Measurements from ENCODE around the gene LHPP.

Gene LHPP

GRCh38 chr10:124622866-124623536, 161.4 kb downstream of the LHPP start:
- no peaks in the 10 kb centered on the region for H3K9me3 ChIP-seq (ENCODE audit: control insufficient read depth in 5 of 5, low read length in 5 of 5)
- H3K36me3 ChIP-seq (ENCODE audit: control insufficient read depth in 5 of 5, insufficient read depth in 5 of 5, low read length in 5 of 5), result peaks cover 0 to 53% (median 18%) of the 10 kb centered on the region in 5 donors
- H3K9ac ChIP-seq (ENCODE audit: low read length in 5 of 5), result no peak overlapping the region
- H3K27me3 ChIP-seq (ENCODE audit: control insufficient read depth in 5 of 5, insufficient read depth in 4 of 5, low read length in 5 of 5), result no peaks in the 10 kb centered on the region
- H3K4me3 ChIP-seq (ENCODE audit: low read depth in 1 of 5, low read length in 5 of 5), result no peak overlapping the region
- H3K4me1 ChIP-seq (ENCODE audit: control insufficient read depth in 5 of 5, insufficient read depth in 5 of 5, low read length in 5 of 5), result peaks cover 6 to 42% (median 37%) of the 10 kb centered on the region in 5 donors
- no peak overlapping the region for H3K27ac ChIP-seq (ENCODE audit: low read depth, low read length)

DNA sequence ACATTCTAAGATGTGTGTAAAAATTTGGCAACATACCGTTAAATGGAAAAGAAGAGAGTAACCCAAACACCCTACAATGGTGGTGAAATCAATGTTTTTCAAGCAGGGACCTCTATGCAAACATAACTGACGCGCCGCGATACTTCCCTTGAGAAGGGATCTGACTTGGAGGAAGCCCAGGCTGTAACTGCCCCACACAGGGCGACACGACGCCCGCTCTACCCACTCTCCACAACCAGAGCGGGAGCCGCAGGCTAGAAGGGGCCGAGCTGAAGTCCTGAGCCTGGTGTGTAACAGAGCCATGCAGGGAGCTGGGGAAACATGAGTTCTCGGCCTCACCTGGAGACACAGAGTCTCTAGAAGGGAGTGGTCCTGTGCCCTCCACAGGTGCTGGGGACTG, 162.4 kb downstream of the LHPP start:
- Histone ChIP-seq H3K27ac (ENCODE audit: low read depth, low read length) (no peak overlapping the region), H3K4me3 (ENCODE audit: low read depth in 1 of 5, low read length in 5 of 5) (no peak overlapping the region), H3K9me3 (ENCODE audit: control insufficient read depth in 5 of 5, low read length in 5 of 5) (no peaks in the 10 kb centered on the region), H3K9ac (ENCODE audit: low read length in 5 of 5) (no peak overlapping the region), H3K36me3 (ENCODE audit: control insufficient read depth in 5 of 5, insufficient read depth in 5 of 5, low read length in 5 of 5) (peaks cover 0 to 44% (median 15%) of the 10 kb centered on the region in 5 donors), H3K4me1 (ENCODE audit: control insufficient read depth in 5 of 5, insufficient read depth in 5 of 5, low read length in 5 of 5) (peaks cover 14 to 49% (median 39%) of the 10 kb centered on the region in 5 donors), H3K27me3 (ENCODE audit: control insufficient read depth in 5 of 5, insufficient read depth in 4 of 5, low read length in 5 of 5) (no peaks in the 10 kb centered on the region)

DNA sequence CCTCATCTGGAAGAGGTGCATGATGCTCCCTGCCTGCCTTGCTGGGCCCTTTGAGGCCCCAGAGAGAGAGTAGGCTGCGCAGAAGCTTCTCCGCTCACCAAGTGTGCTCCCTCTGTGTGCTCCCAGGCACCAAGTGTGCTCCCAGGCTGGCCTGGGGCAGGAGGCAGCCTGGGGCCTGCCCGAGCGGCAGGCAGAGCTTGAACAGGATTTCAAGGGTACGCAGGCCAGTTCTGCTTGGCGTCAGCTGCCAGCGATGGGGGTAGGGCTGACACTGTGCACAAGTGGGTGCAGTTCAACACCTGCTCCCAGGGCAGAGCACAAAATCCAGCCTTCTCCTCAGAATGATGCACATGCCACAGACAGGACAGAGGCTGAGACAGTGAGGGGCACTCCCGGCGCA, 162.8 kb downstream of the LHPP start:
- Histone ChIP-seq H3K27ac (ENCODE audit: low read depth, low read length) (no peak overlapping the region), H3K4me1 (ENCODE audit: control insufficient read depth in 5 of 5, insufficient read depth in 5 of 5, low read length in 5 of 5) (peaks cover 17 to 52% (median 42%) of the 10 kb centered on the region in 5 donors), H3K9ac (ENCODE audit: low read length in 5 of 5) (no peak overlapping the region), H3K9me3 (ENCODE audit: control insufficient read depth in 5 of 5, low read length in 5 of 5) (no peaks in the 10 kb centered on the region), H3K27me3 (ENCODE audit: control insufficient read depth in 5 of 5, insufficient read depth in 4 of 5, low read length in 5 of 5) (no peaks in the 10 kb centered on the region), H3K36me3 (ENCODE audit: control insufficient read depth in 5 of 5, insufficient read depth in 5 of 5, low read length in 5 of 5) (peaks cover 0 to 42% (median 15%) of the 10 kb centered on the region in 5 donors), H3K4me3 (ENCODE audit: low read depth in 1 of 5, low read length in 5 of 5) (no peak overlapping the region)

GRCh38 chr10:124624895-124625294, 163.3 kb downstream of the LHPP start:
- no peaks in the 10 kb centered on the region for H3K9me3 ChIP-seq (ENCODE audit: control insufficient read depth in 5 of 5, low read length in 5 of 5)
- H3K9ac ChIP-seq (ENCODE audit: low read length in 5 of 5), result no peak overlapping the region
- no peak overlapping the region for H3K4me3 ChIP-seq (ENCODE audit: low read depth in 1 of 5, low read length in 5 of 5)
- peaks cover 17 to 56% (median 43%) of the 10 kb centered on the region in 5 donors for H3K4me1 ChIP-seq (ENCODE audit: control insufficient read depth in 5 of 5, insufficient read depth in 5 of 5, low read length in 5 of 5)
- H3K36me3 ChIP-seq (ENCODE audit: control insufficient read depth in 5 of 5, insufficient read depth in 5 of 5, low read length in 5 of 5), result peaks cover 0 to 42% (median 15%) of the 10 kb centered on the region in 5 donors
- no peak overlapping the region for H3K27ac ChIP-seq (ENCODE audit: low read depth, low read length)
- H3K27me3 ChIP-seq (ENCODE audit: control insufficient read depth in 5 of 5, insufficient read depth in 4 of 5, low read length in 5 of 5), result no peaks in the 10 kb centered on the region

- Histone ChIP-seq H3K4me3 (ENCODE audit: low read depth in 1 of 5, low read length in 5 of 5) (no peak overlapping the region), H3K4me1 (ENCODE audit: control insufficient read depth in 5 of 5, insufficient read depth in 5 of 5, low read length in 5 of 5) (peaks cover 17 to 65% (median 53%) of the 10 kb centered on the region in 5 donors), H3K27ac (ENCODE audit: low read depth, low read length) (peak overlapping the region; percentile 37), H3K27me3 (ENCODE audit: control insufficient read depth in 5 of 5, insufficient read depth in 4 of 5, low read length in 5 of 5) (no peaks in the 10 kb centered on the region), H3K9ac (ENCODE audit: low read length in 5 of 5) (no peak overlapping the region), H3K36me3 (ENCODE audit: control insufficient read depth in 5 of 5, insufficient read depth in 5 of 5, low read length in 5 of 5) (peaks cover 0 to 36% (median 15%) of the 10 kb centered on the region in 5 donors), H3K9me3 (ENCODE audit: control insufficient read depth in 5 of 5, low read length in 5 of 5) (no peaks in the 10 kb centered on the region)
Observed at GRCh38 chr10:124625831-124626238, 164.2 kb downstream of the LHPP start.

- Histone ChIP-seq H3K36me3 (ENCODE audit: control insufficient read depth in 5 of 5, insufficient read depth in 5 of 5, low read length in 5 of 5) (peaks cover 0 to 25% (median 12%) of the 10 kb centered on the region in 5 donors), H3K4me1 (ENCODE audit: control insufficient read depth in 5 of 5, insufficient read depth in 5 of 5, low read length in 5 of 5) (peaks cover 17 to 69% (median 61%) of the 10 kb centered on the region in 5 donors), H3K9me3 (ENCODE audit: control insufficient read depth in 5 of 5, low read length in 5 of 5) (no peaks in the 10 kb centered on the region), H3K27ac (ENCODE audit: low read depth, low read length) (peak overlapping the region; percentile 37), H3K4me3 (ENCODE audit: low read depth in 1 of 5, low read length in 5 of 5) (no peak overlapping the region), H3K27me3 (ENCODE audit: control insufficient read depth in 5 of 5, insufficient read depth in 4 of 5, low read length in 5 of 5) (no peaks in the 10 kb centered on the region), H3K9ac (ENCODE audit: low read length in 5 of 5) (no peak overlapping the region)
Observed at GRCh38 chr10:124626759-124627380, 165.2 kb downstream of the LHPP start.

- peak overlapping the region in 1 of 5 donors; percentile 17 for H3K9ac ChIP-seq (ENCODE audit: low read length in 5 of 5)
- peaks cover 0 to 19% (median 3%) of the 10 kb centered on the region in 5 donors for H3K36me3 ChIP-seq (ENCODE audit: control insufficient read depth in 5 of 5, insufficient read depth in 5 of 5, low read length in 5 of 5)
- H3K27me3 ChIP-seq (ENCODE audit: control insufficient read depth in 5 of 5, insufficient read depth in 4 of 5, low read length in 5 of 5), result no peaks in the 10 kb centered on the region
- H3K27ac ChIP-seq (ENCODE audit: low read depth, low read length), result no peak overlapping the region
- no peaks in the 10 kb centered on the region for H3K9me3 ChIP-seq (ENCODE audit: control insufficient read depth in 5 of 5, low read length in 5 of 5)
- H3K4me3 ChIP-seq (ENCODE audit: low read depth in 1 of 5, low read length in 5 of 5), result peak overlapping the region in 2 of 5 donors; percentile 4 to 26
- peaks cover 17 to 77% (median 66%) of the 10 kb centered on the region in 5 donors for H3K4me1 ChIP-seq (ENCODE audit: control insufficient read depth in 5 of 5, insufficient read depth in 5 of 5, low read length in 5 of 5)
Observed at GRCh38 chr10:124627866-124628675, 166.4 kb downstream of the LHPP start.

- no peaks in the 10 kb centered on the region for H3K27me3 ChIP-seq (ENCODE audit: control insufficient read depth in 5 of 5, insufficient read depth in 4 of 5, low read length in 5 of 5)
- H3K36me3 ChIP-seq (ENCODE audit: control insufficient read depth in 5 of 5, insufficient read depth in 5 of 5, low read length in 5 of 5), result peaks cover 0 to 14% (median 0%) of the 10 kb centered on the region in 5 donors
- H3K27ac ChIP-seq (ENCODE audit: low read depth, low read length), result peak overlapping the region; percentile 66
- no peaks in the 10 kb centered on the region for H3K9me3 ChIP-seq (ENCODE audit: control insufficient read depth in 5 of 5, low read length in 5 of 5)
- peak overlapping the region in 2 of 5 donors; percentile 4 to 26 for H3K4me3 ChIP-seq (ENCODE audit: low read depth in 1 of 5, low read length in 5 of 5)
- peak overlapping the region in 1 of 5 donors; percentile 17 for H3K9ac ChIP-seq (ENCODE audit: low read length in 5 of 5)
- peaks cover 17 to 77% (median 66%) of the 10 kb centered on the region in 5 donors for H3K4me1 ChIP-seq (ENCODE audit: control insufficient read depth in 5 of 5, insufficient read depth in 5 of 5, low read length in 5 of 5)
Observed at GRCh38 chr10:124628676-124629021, 167.0 kb downstream of the LHPP start.

GRCh38 chr10:124629415-124629814, 167.8 kb downstream of the LHPP start:
- H3K4me1 ChIP-seq (ENCODE audit: control insufficient read depth in 5 of 5, insufficient read depth in 5 of 5, low read length in 5 of 5), result peaks cover 17 to 76% (median 66%) of the 10 kb centered on the region in 5 donors
- peak overlapping the region in 2 of 5 donors; percentile 22 to 49 for H3K9ac ChIP-seq (ENCODE audit: low read length in 5 of 5)
- no peaks in the 10 kb centered on the region for H3K9me3 ChIP-seq (ENCODE audit: control insufficient read depth in 5 of 5, low read length in 5 of 5)
- peak overlapping the region; percentile 66 for H3K27ac ChIP-seq (ENCODE audit: low read depth, low read length)
- peaks cover 0 to 8% (median 0%) of the 10 kb centered on the region in 5 donors for H3K36me3 ChIP-seq (ENCODE audit: control insufficient read depth in 5 of 5, insufficient read depth in 5 of 5, low read length in 5 of 5)
- no peak overlapping the region for H3K4me3 ChIP-seq (ENCODE audit: low read depth in 1 of 5, low read length in 5 of 5)
- no peaks in the 10 kb centered on the region for H3K27me3 ChIP-seq (ENCODE audit: control insufficient read depth in 5 of 5, insufficient read depth in 4 of 5, low read length in 5 of 5)

Measured in subcutaneous abdominal adipose tissue (tissue), 5 donors.